Prostate gland (tissue), 2 donors: ENCODE data around the gene MUC20.

ENCODE experiments used
- CTCF ChIP-seq, 4 experiments: fragments of 200-600 bp in 2 of 4; fragments of 450-650 bp in 2 of 4; sonication (generic) in 2 of 4; IDR thresholded peaks; 1 replicate in 3 of 4; 2 replicates in 1 of 4; pipeline ENCODE4 v1.5.1; 2016 to 2019; ENCODE audit warnings: antibody characterized with exemption in 4 of 4, mild to moderate bottlenecking in 2 of 4, moderate library complexity in 2 of 4
- POLR2A ChIP-seq: fragments of 450-650 bp; IDR thresholded peaks from one replicate; pipeline ENCODE4 v1.6.1; 2016; ENCODE audit warnings: antibody characterized with exemption, mild to moderate bottlenecking
- POLR2AphosphoS5 ChIP-seq: sonication (generic); formaldehyde crosslinking; IDR thresholded peaks from one replicate; pipeline ENCODE4 v1.6.1; 2017; ENCODE audit warnings: antibody characterized with exemption

GRCh38 chr3:195736866-195737490 is 16.2 kb downstream of the MUC20 start:
- TF ChIP-seq CTCF (IDR thresholded peaks at IDR 0.05): no peak
- no peak for TF ChIP-seq POLR2A
- TF ChIP-seq POLR2AphosphoS5: no peak
